CD4-positive, alpha-beta T cell treated with Interleukin-2 at 100 ng/mL for 4 hours (primary cell): ENCODE measurements around the gene MRPL10.

ENCODE experiments used
- DNase-seq: peaks from one replicate; pipeline ENCODE4 v3.0.0-alpha.2; 2020; ENCODE audit warnings: low spot score

MRPL10 gene

DNA sequence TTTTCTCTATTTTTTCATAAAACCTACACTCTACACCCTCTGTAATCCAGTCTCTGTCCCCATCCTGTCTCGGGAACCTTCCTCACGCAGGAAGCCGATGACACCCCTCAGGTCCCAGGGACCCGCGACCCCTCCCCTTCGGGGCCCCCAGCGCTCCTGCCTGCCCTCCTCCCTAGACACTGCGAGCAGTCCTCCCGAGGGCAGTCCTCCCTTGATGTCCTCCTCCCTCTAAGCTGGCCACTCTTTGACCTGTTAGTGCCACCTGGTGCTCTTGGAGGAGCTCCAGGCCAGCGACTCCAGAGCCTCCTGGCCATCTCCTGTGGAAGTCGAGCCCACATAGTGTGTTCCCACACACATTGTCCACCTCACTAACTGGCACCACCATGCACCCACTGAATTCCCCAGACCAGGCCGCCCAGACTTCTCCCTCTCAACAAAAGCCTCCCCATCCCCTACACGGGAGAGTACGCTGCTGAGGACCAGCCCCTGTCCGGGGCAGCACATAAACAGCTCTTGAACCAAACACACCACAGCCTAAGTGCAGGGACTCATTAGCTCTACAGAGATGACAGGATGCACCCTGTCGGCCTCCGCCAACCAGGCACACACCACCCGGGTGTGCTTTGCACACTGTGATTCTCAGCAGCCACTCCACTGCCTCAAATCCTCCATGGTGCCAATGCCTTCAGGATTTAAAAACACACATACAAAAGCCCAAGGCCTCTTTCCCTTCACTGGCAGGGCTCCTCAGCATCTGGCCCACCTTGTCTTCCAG, 19.0 kb downstream of the MRPL10 start:
- DNase-seq, result no peak

- no peak for DNase-seq
Observed at GRCh38 chr17:47811709-47812108, 19.6 kb downstream of the MRPL10 start.

GRCh38 chr17:47810901-47811635, 20.3 kb downstream of the MRPL10 start:
- DNase-seq, result no peak

DNA sequence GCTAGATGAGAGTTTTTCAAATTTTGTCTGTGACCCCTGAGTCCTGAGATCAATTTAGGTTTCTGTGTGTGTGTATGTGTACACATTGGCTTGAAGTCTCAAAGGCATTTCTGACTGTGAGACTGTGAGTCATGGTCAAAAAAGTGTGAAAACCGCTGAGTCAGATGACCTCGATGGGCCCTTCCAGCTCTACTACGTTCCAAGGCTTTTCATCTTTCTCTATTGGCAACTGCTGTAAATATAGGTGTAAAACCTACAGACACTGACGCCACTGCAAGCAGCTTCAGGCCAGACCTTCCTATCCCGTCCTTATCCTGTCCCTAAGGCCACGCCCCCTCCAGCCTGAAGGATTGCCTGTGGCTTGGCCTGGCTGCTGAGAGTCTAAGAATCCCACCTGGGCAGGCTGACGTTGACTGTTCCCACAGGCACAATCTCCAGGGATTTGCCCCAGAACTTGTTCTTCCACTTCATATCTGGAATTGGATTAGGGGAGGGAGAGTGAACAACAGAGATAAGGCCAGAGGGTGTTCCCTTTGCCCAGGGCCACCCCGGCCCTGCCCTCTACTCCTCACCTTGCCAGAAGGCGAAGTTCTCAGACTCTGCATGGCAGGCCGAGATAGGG, 21.0 kb downstream of the MRPL10 start:
- DNase-seq, result peak; percentile 71

- no peak for DNase-seq
Observed at GRCh38 chr17:47808830-47809480, 22.4 kb downstream of the MRPL10 start.

GRCh38 chr17:47808036-47808829, 23.1 kb downstream of the MRPL10 start:
- no peak for DNase-seq

DNA sequence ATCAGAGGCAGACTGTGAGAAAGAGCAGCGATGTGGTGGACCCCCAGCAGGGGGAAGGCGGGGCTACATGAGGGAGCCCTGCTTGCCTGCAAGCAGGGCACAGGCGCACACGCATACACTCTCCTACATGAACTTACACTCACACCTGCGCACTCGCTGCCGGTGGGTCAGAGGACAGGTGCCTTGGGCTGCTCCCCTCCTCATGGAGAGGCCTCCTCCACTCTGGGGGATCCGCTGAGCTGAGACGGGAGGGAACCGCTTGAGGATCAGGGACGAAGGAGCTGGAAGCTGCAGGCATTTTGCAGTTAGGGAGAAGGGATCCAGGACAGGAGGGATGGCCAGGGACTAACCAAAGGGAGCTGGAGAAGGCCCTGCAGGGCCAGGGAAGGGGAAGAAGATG, 23.9 kb downstream of the MRPL10 start:
- no peak for DNase-seq

DNA sequence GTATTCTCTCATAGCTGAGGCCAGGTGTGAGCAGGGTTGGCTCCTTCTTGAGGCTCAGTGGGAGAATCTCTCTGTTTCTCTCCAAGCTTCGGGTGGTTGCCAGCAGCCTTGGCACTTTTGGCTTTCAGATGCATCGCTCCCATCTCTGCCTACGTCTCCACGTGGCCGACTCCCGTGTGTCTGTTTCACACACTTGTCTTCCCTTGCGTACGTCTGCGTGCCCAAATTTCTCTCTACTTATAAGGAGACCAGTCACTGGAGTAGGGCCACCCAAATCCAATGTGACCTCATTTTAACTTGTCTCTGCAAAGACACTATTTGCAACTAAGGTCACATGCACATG, 24.5 kb downstream of the MRPL10 start:
- no peak for DNase-seq

- no peak for DNase-seq
Observed at GRCh38 chr17:47806026-47806912, 25.1 kb downstream of the MRPL10 start.

- DNase-seq, result no peak
Observed at GRCh38 chr17:47804461-47804860, 26.9 kb downstream of the MRPL10 start.

- DNase-seq, result no peak
Observed at GRCh38 chr17:47803751-47804150, 27.6 kb downstream of the MRPL10 start.

DNA sequence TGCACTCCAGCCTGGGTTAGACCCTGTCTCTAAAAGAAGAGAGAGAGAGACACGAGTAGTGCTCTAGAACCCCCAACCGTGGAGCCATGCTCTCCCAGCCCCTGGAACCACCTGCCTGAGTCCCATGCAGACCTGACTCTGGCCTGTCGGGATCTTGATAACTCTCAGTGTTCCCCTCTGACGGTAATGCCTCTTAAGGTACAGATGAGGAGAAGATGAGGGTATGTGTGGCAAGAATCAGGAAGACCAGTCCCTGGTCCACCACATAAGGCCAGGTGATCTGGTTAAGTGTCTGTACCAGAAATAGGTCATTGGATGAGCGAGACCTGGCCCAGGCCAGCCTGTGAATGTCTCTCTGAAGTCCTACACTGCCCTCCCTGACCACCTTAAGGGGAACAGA, 28.1 kb downstream of the MRPL10 start:
- DNase-seq, result no peak

DNA sequence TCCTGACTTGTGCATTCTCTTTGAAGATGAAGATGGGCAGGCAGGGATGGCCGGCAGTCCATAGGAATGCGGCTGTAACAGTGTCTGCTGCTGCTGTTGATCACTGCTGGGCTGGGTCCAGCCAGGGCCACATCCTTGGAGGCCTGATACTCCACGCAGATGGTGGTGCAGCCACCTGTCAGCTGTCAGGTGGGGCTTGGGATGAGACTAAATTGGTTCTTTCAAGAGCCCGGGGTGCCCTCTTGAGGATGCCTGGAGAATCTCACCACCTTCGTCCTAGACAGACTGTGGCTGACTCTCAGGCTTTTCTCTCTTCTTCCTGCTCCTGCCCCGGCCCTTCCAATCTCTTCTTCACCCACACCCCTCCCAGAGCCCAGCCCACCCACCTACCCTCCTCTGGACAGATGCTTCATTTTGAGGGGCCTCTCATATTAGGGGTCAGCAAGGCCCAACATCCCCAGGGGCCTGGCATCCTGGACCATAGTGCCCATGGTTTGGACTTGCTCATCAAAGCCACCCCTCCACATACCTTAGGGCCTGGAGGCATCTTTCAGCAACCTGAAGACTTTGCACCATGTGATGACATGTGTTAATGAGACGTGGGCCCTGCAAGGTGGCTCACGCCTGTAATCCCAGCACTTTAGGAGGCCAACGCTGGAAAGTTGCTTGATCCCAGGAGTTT, 28.9 kb downstream of the MRPL10 start:
- DNase-seq, result peak; percentile 64

GRCh38 chr17:47801906-47802305, 29.4 kb downstream of the MRPL10 start:
- no peak for DNase-seq

GRCh38 chr17:47801176-47801765, 30.1 kb downstream of the MRPL10 start:
- no peak for DNase-seq

- no peak for DNase-seq
Observed at GRCh38 chr17:47800686-47801085, 30.7 kb downstream of the MRPL10 start.

DNA sequence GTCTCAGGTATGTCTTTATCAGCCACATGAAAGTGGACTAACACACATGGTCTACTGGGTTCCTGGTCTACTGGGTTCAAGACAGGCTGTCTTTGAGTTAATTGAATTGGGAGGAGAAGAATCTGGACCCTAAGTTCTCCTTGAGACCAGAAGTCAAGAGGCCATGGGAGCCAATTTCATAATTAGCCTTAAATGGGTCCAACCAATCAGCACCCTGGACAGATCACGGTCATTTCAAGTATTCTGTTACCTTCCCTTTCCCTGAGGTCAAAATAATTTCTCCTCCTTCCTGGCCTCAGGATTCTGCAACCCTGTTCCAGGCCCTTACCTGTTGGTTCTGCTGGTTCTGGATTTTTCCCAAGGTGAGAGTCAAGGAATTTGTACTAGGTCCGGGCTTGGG, 33.5 kb downstream of the MRPL10 start:
- DNase-seq, result no peak

GRCh38 chr17:47792979-47793378, 38.4 kb downstream of the MRPL10 start:
- DNase-seq, result no peak

DNA sequence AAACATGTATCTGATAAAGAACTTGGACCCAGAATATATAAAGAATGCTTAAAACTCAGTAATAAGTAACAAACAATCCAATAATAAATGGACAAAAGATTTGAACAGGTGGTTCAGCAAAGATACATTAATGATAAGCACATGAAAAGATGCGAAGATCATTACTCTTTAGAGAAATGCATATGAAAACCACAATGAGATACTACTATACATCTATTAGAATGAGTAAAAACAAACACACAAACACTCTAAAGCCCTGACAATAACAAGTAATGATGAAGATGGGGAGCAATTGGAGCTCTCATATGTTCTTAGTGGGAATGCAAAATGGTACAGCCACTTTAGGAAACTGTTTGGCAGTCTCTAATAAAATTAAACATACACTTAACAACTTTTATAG, 38.9 kb downstream of the MRPL10 start:
- no peak for DNase-seq

- no peak for DNase-seq
Observed at GRCh38 chr17:47791025-47791424, 40.3 kb downstream of the MRPL10 start.
